ENCODE data around the gene A2ML1.
A peak's percentile ranks its signal among the peaks of the same experiment; 100 is the strongest.

Gene A2ML1

GRCh38 chr12:8886502-8887284 lies 64.3 kb downstream of the A2ML1 start:
- no peak for ATAC-seq

GRCh38 chr12:8887285-8887715 lies 64.9 kb downstream of the A2ML1 start:
- no peak for ATAC-seq
- TF ChIP-seq PPARA (CRISPR knock-in tag; IDR thresholded peaks at IDR 0.05; ENCODE audit: borderline replicate concordance) (no peak), TOX (CRISPR knock-in tag; IDR thresholded peaks at IDR 0.05; ENCODE audit: borderline replicate concordance) (no peak), ZFP30 (CRISPR knock-in tag; IDR thresholded peaks at IDR 0.05) (no peak), ZNF8 (CRISPR knock-in tag; IDR thresholded peaks at IDR 0.05) (no peak), CSDC2 (CRISPR knock-in tag; IDR thresholded peaks at IDR 0.05) (no peak), TSHZ2 (CRISPR knock-in tag; IDR thresholded peaks at IDR 0.05) (no peak), POU6F1 (CRISPR knock-in tag; IDR thresholded peaks at IDR 0.05; ENCODE audit: borderline replicate concordance, low read depth) (no peak), PATZ1 (CRISPR knock-in tag; IDR thresholded peaks at IDR 0.05; ENCODE audit: borderline replicate concordance) (no peak), OSR1 (CRISPR knock-in tag; IDR thresholded peaks at IDR 0.05) (no peak), CSRNP3 (CRISPR knock-in tag; IDR thresholded peaks at IDR 0.05) (no peak), GLIS3 (CRISPR knock-in tag; IDR thresholded peaks at IDR 0.05) (no peak), SNAI2 (CRISPR knock-in tag; IDR thresholded peaks at IDR 0.05) (no peak), RARB (CRISPR knock-in tag; IDR thresholded peaks at IDR 0.05) (no peak), ESRRG (CRISPR knock-in tag; IDR thresholded peaks at IDR 0.05) (no peak), ZC3H10 (CRISPR knock-in tag; IDR thresholded peaks at IDR 0.05) (no peak), ARNTL (CRISPR knock-in tag; IDR thresholded peaks at IDR 0.05; ENCODE audit: borderline replicate concordance, low read depth) (no peak), ZNF70 (CRISPR knock-in tag; IDR thresholded peaks at IDR 0.05) (no peak), ISL1 (CRISPR knock-in tag; IDR thresholded peaks at IDR 0.05) (no peak), ZNF565 (CRISPR knock-in tag; conservative IDR thresholded peaks at IDR 0.05; ENCODE audit: low read depth) (no peak)

More at GRCh38 chr12:8886502-8887284, 64.3 kb downstream of the A2ML1 start:
- TF ChIP-seq ZNF70 (CRISPR knock-in tag; IDR thresholded peaks at IDR 0.05), result no peak
- TF ChIP-seq CSRNP3 (CRISPR knock-in tag; IDR thresholded peaks at IDR 0.05), result no peak

GRCh38 chr12:8890313-8891085 lies 68.1 kb downstream of the A2ML1 start:
- ATAC-seq, result peak; percentile 93
- TF ChIP-seq TOX (CRISPR knock-in tag; IDR thresholded peaks at IDR 0.05; ENCODE audit: borderline replicate concordance) (no peak), ZFP30 (CRISPR knock-in tag; IDR thresholded peaks at IDR 0.05) (no peak), RARB (CRISPR knock-in tag; IDR thresholded peaks at IDR 0.05) (no peak), ESRRG (CRISPR knock-in tag; IDR thresholded peaks at IDR 0.05) (no peak), ISL1 (CRISPR knock-in tag; IDR thresholded peaks at IDR 0.05) (no peak), TCF4 (CRISPR knock-in tag; IDR thresholded peaks at IDR 0.05; ENCODE audit: borderline replicate concordance) (no peak), CSDC2 (CRISPR knock-in tag; IDR thresholded peaks at IDR 0.05) (no peak), CSRNP3 (CRISPR knock-in tag; IDR thresholded peaks at IDR 0.05) (no peak), ZFP3 (CRISPR knock-in tag; IDR thresholded peaks at IDR 0.05) (no peak), PPARA (CRISPR knock-in tag; IDR thresholded peaks at IDR 0.05; ENCODE audit: borderline replicate concordance) (no peak), ZC3H10 (CRISPR knock-in tag; IDR thresholded peaks at IDR 0.05) (no peak), ARNTL (CRISPR knock-in tag; IDR thresholded peaks at IDR 0.05; ENCODE audit: borderline replicate concordance, low read depth) (no peak), CREB5 (CRISPR knock-in tag; IDR thresholded peaks at IDR 0.05; ENCODE audit: low read depth) (no peak), BACH2 (CRISPR knock-in tag; IDR thresholded peaks at IDR 0.05; ENCODE audit: borderline replicate concordance) (no peak), SNAI2 (CRISPR knock-in tag; IDR thresholded peaks at IDR 0.05) (no peak), OSR1 (CRISPR knock-in tag; IDR thresholded peaks at IDR 0.05) (no peak)

Data from SK-N-SH treated with all-trans-retinoic acid at 6 μM for 48 hours (cell line).